ENCODE data around the gene LRMDA.

Gene LRMDA

DNA sequence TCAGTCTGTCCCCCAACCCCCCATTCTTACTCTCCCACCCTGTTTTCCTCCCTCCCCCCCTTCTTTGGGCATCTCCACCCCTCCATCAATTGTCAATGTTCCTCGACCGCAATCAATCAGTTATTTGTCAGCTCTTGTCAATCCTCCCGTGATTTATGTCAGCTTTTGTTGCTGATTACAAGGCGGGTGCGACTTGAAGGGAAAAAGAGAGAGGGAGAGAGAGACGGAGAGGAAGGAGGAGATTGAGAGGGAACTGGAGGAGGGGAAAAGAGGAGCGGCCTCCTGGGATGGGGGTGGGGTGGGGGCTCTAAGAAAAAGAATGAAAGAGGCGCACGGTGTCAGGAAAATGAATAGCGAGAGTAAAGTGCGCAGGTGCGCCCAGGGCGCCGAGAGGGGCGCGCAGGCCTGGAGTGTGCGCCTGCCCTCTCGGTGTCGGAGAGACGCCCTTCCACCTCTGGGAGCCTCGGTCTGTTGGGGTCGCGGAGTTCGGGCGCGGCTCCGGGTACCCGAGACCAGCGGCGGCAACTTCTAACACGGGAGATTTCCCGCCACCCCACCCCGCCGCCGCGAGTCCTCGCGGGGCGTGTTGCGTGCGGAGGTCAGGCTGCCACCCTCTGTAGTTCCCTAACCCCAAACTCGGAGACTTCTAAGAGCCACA is 28.8 kb upstream of the LRMDA start:
- DNase-seq, result no peak

DNA sequence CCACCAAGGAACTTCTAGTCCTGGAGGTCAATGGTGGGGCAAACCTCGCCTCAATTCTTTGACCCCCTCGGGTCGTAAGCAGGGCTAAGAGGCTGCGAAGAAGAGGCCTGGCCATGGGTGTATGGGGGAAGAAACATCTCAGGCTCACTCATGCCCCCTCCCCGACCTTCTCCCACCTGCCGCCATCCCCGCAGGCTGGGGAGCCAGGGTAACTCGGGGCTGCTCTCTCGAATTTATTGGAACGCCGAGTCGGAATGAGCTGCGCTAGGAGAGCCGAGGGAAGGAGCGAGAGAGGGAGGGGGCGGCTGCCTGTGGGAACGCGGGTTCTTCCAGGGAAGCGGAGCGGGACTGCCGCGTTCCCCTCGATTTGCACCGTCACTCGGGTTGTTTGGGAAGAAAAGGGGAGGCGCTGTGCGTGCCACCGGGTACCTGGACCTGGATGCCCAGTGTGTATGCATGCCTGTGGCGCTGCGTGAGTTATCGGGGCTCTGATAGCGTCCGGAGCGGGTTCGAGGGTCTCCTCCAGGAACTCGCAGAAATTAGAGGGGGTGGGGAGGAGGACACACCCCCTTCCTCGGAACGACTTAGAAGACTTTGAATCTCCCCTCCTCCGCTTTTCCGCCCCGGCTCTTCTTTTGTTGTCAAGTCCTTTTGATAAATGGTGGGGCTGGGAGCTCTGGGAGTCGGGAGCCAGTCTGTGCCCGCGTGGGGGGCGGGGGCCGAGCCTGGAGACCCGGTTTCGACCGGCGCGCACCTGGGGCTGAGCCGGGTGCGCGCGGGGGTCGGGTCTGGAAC is 28.1 kb upstream of the LRMDA start:
- DNase-seq, result no peak

DNA sequence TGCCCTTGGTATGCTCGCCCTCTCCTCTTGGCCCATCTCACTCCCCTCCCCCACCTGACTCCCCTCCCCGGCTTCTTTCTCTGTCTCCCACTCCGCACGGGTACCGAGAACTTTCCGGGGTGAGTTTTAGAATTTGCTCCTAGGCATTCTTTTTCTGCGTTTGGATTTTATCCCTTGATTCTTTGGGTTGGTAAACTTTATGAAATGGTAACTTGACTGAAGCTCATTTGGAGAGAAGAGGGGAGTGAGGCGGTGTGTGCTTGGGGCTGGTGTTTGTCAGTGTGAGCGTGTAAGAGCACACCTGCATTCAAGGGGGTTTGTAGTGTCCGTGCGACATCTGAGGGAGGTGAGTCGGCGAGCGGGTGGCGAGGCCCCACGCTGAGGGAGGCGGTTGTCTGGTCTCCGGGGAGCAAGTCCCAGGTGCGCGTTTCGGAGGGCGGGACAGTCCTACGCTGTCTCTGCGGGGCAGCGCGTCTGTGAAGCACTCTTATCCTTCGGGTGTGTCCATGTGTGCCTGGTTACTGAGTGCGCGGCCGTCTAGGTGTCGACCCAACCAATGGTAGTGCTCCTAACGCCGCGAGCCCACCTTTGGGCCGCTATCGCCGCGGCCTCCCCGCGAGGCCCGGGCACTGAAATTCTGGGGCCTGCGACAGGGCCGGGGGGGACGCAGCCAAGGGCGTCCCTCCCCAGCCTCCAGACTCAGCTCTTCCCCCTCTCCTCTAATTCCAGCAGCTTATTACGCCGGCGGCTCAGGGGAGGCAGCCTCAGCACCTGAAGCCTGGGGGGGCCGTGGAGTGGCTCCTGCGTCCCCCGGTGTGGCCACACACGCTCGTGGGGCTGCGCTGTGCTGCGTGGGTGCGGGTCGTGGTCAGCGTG is 27.2 kb upstream of the LRMDA start:
- DNase-seq, result no peak

DNA sequence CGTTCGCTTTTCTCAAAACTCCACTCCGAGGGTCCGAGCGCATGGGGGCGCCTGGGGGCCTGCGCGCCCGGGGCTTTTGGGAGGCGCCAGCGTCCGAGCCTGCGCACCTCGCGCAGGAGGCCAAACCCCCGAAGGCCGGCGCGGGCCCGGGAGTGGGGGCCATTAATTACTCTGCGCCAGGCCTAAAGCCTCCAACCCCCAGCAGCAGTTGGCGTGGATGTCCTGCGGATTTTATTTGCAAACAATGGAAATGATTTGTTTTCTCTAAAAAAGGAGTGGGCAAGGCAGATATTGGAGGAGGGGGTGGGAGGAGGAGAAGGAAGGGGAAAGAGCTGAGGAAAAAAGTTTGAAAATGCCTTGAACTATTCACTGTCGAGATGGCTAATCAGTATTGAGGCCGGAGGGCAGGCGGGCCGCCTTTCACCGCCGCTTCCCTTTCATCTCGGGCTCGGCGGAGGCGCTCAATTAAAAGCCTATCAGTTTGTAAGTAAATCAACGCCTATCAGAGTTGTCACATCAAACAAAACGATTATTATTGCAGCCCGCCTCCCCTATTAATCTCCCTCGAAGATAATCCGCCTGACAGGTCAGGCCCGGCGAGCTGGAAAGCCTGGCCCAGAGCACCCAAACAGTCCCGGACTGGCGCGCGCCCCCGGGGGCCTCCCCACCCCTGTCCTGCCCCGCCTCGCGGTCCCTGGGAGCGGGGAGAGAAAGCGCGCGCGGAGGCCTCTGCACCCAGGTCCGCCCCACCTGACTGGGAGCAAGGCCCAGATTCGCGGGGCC is 26.4 kb upstream of the LRMDA start:
- no peak for DNase-seq

DNA sequence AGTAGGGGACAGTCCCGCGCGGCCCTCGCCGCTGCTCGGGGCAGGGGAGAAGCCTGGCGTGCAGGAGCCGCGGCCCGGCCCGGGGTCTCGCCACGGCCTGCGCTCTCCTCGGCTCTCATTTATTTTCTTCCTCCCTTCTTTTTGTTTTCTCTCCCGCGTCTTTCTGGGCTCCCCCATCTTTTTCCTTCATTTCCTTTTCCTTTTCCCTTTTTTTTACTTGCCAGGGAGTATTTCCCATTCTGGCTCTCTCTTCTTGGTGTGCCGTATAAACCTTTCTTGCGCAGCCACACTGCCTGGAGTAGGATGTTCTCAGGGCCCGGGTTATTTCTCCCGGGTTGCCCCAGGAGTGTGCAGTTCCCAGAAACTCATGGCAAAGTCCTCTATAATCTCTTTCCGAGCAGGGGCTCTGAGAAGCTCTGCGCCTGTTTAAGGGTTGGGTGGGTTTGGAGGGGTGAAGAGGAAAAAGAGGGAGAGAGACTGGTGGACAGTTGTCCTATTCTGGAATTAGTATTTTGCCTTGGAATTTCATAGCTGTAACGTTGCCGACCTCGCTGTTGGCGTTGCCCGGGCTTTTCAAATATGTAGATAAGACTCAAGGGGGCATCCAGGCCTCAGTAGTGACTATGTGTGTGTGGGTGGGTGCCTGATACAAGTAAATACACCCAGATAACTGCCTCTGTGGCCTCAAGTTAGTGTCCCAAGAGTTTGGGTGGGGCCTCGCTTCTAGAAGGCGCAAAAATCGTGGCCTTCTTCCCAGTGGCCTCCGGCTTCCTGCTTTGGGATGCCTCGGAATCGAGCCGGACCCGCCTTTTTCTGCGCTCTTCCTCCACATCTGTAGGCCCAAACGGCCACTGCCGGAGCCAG is 25.6 kb upstream of the LRMDA start:
- no peak for DNase-seq

DNA sequence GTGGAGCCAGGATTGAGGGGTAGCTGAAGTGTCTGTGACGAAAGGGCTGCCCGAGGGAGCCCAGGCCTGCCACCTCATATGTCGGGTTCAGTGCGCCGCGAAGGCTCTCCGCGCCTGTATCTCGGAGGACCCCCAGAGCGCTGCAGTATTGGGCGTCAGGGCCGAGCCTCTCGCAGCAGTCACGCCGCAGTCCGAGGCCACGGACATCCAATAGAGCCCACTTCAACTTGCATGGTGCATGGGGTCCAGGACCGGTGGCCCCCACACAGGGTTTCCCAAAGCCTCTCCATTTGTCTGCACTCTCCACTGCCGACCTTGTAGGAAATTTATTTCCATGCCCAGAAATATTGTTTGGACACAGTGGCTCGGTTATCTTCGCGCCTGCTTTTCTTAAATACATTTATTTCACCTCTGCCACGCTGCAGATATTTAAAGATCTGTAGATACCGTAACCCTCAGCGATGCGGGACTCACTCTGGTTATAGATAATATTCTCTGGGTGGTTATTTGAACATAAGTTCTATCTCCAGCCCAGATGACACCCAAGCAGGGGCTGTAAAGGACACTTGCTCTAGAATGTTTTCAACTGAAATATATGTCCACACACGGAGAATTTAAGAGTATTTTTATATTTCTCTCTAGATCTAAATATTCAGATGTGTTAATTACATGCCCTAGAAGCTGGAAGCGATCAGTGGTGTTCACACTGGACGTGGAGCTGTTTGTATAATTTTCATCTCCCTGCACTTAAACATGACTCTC is 24.8 kb upstream of the LRMDA start:
- DNase-seq, result no peak

DNA sequence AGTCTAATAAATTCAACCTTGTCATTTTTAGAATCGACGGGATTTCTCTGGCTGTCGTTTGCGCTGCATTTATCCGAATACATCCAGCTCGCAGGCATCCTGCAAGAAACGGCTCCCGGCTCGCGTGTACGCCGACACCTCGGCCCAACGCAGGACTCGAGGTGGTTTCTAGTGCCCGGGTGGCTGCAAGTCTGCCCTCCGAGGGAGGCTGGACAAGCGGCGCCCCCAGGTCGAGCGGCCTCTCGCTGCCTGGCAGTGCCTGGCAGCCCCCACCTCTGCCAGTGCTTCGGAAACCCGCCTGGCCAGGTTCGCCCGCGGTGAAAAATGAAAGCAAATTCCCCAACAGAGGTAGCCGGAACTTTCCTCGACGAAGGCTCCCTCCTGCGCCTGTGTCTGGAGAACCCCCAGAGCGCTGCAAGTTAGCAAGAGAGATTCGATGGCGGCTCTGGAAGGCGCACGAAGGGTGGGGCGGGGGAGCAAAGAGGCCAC is 24.2 kb upstream of the LRMDA start:
- DNase-seq, result no peak

DNA sequence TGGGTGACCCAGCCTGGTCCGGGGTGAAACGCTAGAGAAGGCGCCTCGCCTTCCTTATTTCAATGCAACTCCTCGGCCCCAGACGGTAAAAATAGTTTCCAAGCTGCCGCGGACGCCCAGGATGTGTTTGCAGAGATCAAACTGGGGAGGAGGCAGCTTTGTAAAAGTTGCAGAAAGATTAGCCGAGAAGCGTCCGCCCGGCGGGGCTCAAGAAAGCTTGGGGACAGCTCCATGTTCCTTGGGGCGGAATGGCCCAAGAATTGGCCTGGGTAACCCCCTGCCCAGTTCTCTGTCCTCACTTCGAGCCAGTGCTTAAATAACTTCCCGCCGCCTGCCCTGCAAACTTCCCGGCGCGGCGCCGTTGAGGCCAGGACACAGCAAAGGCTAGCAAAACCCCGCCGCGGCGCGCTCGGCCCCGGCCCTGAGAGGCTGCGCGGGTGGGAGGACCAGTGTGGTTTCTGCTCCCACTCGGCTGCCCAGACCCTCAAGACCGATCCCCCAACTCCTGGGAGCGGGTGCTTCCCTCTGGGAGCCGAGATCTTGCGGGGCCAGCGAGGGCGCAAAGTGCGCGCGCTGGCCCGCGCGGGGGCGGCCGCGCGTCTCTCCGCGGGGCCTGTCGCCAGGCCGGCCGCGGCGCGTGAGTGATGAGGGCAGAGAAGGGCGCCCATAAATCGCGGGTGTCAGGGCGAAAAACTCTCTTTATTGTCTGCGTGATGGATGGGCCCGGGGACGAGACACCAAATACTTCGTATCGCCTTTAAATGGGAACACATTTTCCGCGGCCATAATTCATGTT is 23.5 kb upstream of the LRMDA start:
- DNase-seq, result no peak

DNA sequence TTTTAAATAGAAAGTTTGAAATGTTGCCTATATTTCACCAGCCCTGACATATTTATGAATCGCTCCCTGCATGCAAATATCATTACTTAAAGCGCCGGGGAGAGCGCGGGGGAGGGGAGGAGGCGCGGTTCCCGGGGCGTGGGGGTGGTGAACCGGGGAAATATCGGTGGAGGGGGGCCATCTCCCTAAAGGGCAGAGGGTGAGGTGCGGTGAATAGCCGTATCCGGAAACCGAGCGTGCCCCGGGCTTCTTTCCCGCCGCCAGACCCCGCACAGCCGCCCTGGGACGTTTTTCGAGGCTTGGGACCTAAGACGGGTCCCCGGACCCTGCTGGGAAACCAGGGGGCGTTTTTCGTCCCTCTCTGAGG is 22.9 kb upstream of the LRMDA start:
- no peak for DNase-seq

DNA sequence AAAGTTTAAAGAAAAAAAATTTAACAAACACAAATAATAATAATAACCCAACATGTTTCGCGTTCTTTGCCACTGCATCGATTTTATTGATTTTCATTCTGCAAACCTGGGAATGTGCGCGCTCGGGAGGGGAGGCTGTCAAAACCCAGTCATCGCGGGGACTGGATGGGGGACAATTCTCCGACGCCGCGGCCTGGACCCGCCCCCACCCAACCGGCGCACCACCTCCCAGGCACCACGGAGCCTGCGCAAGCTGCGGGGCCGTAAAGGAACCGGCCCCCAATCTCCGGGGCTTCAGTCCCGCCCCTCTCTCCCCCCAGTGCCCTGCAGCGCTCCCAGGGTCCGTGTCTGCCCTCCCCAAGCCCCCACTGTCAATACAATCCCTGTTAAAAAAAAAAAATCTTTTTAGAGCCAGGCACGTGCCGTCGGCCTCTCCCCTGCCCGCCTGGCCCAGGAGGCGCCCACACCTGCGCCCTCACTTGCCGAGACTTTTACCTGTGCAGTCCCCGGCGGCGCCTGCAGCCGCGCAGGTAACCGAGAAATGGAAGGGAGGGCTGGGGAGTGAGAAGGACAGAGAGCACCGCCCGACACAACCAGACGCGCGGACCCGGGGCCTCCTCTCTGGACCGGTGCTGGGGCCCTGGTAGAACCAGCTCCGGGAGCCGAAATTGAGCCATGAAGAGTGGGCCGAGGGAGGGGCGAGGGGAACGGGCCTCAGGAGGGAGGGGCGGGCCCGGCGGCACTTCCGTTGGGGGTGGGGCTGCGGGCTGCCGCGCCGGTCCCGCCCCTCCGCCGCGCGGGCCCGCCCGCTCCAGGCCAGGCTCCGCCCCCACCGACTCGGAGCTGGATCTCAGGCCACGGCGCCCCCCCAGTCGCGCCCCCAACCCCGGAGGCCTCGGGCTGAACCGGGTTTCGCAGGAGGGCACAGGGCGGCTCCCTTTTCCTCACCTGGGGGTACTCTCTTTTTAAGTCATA is 22.2 kb upstream of the LRMDA start:
- no peak for DNase-seq

DNA sequence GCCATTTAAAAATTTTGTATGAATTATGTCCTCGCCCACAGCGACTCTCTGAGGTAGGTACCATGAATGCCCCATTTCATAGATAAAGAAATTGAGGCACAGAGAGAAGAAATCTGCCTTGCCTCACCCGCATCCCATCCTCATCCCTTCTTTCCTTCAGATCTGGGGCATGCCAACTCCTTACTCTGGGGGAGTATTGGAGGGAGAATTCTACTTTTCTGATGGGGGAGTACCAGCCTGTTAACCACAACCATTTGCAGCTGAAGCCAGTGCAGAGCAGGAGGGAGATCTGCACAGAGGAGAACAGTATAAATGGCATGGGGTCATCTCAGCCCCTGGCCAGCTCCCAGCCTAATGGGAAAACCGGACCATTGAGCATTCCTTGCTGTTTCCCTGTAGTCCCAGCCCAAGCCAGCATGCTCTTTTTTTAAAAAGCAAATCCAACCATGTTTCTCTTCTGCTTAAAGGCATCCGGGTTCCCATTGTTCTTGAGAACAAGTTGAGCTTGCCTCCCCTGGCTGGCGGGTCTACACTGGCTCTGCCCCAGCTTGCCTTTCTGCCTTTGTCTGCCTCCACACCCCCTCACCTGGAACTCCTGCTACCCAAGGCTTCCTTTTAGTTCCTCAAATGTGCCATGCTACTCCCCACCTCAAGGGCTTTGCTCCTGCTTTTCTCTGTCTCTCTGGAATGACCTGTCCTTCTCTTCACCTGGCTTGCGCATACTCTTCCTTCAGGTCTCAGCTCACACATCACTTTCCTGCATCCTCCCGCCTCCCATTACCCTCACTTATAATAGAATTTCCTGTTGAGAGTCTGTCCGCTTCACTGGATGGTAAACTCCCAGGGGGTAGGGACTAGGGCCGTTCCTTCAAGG is 21.1 kb upstream of the LRMDA start:
- DNase-seq, result no peak

DNA sequence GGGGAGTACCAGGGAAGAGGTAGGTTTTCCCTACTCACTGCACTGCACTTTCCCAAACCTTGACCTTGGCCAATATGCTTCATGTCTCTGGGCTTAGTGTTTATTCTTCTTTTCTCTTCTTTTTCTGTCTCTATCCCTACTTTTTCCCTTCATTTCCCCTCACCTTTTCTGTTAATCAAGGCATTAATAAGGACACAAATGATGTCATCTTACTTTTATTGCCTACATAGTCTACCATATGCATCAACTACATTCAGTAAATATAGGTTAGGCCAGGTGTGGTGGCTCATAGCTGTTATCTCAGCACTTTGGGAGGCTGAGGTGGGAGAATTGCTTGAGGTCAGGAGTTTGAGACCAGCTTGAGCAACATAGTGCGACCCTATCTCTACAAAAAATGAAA is 16.9 kb upstream of the LRMDA start:
- DNase-seq, result no peak

DNA sequence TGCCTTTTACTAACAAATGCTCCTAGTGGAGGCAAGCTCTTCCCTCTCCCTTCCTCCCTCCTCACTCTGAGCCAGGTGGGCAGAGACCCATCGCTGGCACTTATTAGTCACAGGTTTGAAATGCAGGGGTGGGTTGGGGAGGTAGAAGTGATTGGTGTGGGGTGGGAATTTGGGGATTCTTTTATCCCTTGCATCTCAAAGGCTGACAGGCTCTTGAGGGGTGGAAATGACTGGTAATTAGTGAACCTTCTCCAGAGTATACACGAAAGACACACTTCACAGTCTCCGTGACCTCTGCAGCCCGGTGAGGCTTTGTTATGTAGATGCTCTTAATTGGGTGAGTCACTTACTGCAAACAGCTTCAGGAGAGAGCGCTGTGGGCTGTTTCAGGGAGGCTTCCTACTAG is 13.9 kb upstream of the LRMDA start:
- DNase-seq, result no peak

DNA sequence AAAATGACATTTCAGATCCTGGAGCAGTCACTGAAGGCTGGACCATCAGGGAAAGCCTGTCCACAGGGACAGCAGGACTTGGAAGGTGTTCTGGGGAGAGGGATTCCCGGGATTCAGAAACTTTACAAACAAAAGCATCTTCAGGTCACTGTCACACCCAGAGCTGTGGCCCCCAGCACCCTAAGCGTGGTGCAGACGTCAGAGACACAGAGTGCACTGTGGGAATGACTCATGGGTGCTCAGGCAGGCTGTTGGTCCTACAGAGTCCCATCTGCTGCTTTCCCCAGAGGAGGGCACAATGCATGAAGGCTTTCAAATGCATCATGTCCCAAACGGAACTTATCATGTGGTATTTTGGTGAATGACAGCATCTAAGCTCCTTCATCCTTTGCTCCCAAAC is 13.1 kb upstream of the LRMDA start:
- no peak for DNase-seq

DNA sequence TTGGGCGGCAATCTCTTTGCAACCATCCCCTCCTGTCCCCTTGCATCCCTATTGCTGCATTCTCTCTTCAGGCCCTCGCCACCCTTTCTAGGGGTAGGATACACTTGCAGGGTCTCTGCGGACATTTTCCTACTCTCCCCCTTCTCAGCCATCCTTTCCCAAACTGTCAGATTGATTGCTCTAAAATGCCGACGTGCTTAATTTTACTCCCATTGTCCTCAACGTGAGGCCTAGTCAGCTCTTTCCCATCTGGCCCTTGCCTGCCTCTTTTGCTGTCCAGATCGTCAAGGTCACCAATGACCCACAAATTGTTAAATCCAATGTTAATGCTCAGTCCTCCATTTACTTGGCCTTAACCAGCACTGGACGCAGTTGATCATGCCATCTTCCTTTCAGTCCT is 12.7 kb upstream of the LRMDA start:
- DNase-seq, result no peak

DNA sequence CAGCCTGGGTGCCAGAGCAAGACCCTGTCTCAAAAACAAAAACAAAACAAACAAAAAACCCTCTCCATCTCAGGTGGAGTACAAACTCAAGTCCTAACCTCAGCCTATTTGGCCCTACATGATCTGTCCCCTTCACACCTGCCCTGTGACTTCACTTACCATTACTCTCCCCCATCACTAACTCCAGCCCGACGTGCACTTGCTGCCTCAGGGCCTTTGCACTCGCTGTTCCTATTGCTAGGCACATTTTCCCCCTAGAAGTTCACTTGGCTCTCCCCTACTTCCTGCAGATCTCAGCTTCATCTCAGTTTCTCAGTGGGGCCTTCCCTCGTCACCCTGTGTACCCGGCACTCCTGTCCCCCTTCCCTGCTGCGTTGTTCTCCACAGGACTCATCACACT is 8.5 kb upstream of the LRMDA start:
- no peak for DNase-seq

DNA sequence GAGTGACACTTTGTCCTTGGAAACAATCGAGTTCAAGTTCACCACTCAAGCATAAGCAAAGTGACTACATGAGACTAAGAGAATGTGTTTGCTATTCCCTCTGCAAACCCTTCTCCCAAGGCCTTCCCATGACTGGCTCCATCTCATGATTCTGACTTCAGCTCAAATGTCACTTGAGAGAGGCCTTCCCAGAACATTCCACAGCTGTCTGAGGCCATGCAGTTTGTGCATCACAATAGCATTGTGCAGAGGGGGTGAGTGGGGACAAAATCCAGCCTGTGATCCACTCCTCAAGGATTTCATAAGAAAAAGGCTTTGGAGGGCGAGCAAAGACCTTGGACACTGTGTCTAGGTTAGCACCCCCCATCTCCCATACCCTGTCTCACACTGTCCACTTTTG is 6.9 kb upstream of the LRMDA start:
- DNase-seq, result no peak
